Measurements from ENCODE around the gene LOXL3. TPM values are rescaled to one million over a fixed set of nuclear protein-coding genes. Genes with fewer than 3 reads are reported as not detected.

Gene LOXL3
- total RNA-seq, 1 donor from 2014 or later: 30.2 TPM

GRCh38 chr2:74512744-74513604, 40.8 kb downstream of the LOXL3 start:
- peaks cover 12% of the 10 kb centered on the region for H3K4me1 Mint-ChIP-seq
- H3K36me3 Mint-ChIP-seq (ENCODE audit: low read depth): peaks cover 9% of the 10 kb centered on the region
- H3K9me3 Mint-ChIP-seq: peaks cover 3% of the 10 kb centered on the region
- no peak overlapping the region for H3K27ac Mint-ChIP-seq (ENCODE audit: unreplicated experiment)
- H3K4me3 Mint-ChIP-seq: peak overlapping the region; percentile 35
- peaks cover 95% of the 10 kb centered on the region for H3K27me3 Mint-ChIP-seq (ENCODE audit: low read depth)
- DNase-seq (ENCODE audit: low read depth, low spot score): no peak
- TF ChIP-seq CTCF (conservative IDR thresholded peaks at IDR 0.05): no peak

- no peak for TF ChIP-seq CTCF (conservative IDR thresholded peaks at IDR 0.05)
- Mint-ChIP-seq H3K9me3 (peaks cover 3% of the 10 kb centered on the region), H3K27ac (ENCODE audit: unreplicated experiment) (no peak overlapping the region), H3K27me3 (ENCODE audit: low read depth) (peaks cover 92% of the 10 kb centered on the region), H3K4me3 (peak overlapping the region; percentile 41), H3K36me3 (ENCODE audit: low read depth) (peaks cover 8% of the 10 kb centered on the region), H3K4me1 (peaks cover 26% of the 10 kb centered on the region)
- no peak for DNase-seq (ENCODE audit: low read depth, low spot score)
Measured at GRCh38 chr2:74511104-74511989, 42.4 kb downstream of the LOXL3 start.

- peak overlapping the region; percentile 44 for H3K4me3 Mint-ChIP-seq
- H3K36me3 Mint-ChIP-seq (ENCODE audit: low read depth): peaks cover 10% of the 10 kb centered on the region
- H3K27me3 Mint-ChIP-seq (ENCODE audit: low read depth): peaks cover 86% of the 10 kb centered on the region
- peaks cover 26% of the 10 kb centered on the region for H3K4me1 Mint-ChIP-seq
- H3K9me3 Mint-ChIP-seq: peaks cover 3% of the 10 kb centered on the region
- no peak for DNase-seq (ENCODE audit: low read depth, low spot score)
- TF ChIP-seq CTCF (conservative IDR thresholded peaks at IDR 0.05): no peak
- H3K27ac Mint-ChIP-seq (ENCODE audit: unreplicated experiment): no peak overlapping the region
Measured at GRCh38 chr2:74510272-74510671, 43.5 kb downstream of the LOXL3 start.

GRCh38 chr2:74507926-74508520, 45.7 kb downstream of the LOXL3 start:
- no peak for TF ChIP-seq CTCF (conservative IDR thresholded peaks at IDR 0.05)
- peak overlapping the region; percentile 100 for H3K27ac Mint-ChIP-seq (ENCODE audit: unreplicated experiment)

More at GRCh38 chr2:74507926-74508520, 45.7 kb downstream of the LOXL3 start:
- peaks cover 30% of the 10 kb centered on the region for H3K4me1 Mint-ChIP-seq
- peaks cover 21% of the 10 kb centered on the region for H3K36me3 Mint-ChIP-seq (ENCODE audit: low read depth)
- peak overlapping the region; percentile 99 for H3K4me3 Mint-ChIP-seq
- peaks cover 3% of the 10 kb centered on the region for H3K9me3 Mint-ChIP-seq
- peaks cover 91% of the 10 kb centered on the region for H3K27me3 Mint-ChIP-seq (ENCODE audit: low read depth)
- no peak for DNase-seq (ENCODE audit: low read depth, low spot score)

Measured in neural crest cell (in vitro differentiated cells).